ENCODE measurements around the gene MGAT5.

The MGAT5 gene

DNA sequence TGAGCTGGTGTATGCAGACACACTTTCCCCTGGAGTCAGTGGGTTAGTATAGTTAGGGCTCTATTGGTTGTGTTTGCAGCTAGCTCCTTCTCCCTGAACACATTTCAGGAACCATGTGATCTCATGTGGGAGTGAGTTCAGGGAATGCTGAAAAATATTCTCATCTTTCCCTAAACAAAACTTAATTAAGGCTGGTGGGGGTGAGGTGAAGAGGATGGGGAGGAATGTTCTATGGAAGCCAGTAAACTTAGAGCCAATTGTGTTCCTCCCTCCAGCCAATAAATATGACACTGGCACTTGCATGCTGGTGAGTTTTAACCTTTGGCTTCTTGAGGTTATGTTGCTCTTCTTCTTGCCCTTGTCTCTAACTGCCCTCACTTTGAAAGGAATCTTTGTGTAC lies 952 bp downstream of the MGAT5 start:
- no peak for DNase-seq (ENCODE audit: low spot score)

DNA sequence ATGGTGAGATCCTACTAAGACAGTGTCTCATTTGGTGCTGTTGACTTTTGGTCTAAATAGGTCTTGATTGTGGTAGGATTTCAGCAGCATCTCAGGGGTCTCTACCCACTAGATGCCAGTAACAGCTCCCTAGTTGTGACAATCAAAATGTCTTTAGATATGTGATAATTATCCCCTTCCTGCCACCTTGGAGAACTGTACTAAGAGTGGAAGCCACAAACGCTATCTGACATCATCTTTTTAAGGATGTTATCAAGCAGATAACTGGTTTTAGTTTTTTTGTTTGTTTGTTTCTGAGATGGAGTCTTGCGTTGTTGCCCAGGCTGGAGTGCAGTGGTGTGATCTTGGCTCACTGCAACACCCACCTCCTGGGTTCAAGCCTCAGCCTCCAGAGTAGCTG lies 3.1 kb downstream of the MGAT5 start:
- DNase-seq (ENCODE audit: low spot score), result no peak

DNA sequence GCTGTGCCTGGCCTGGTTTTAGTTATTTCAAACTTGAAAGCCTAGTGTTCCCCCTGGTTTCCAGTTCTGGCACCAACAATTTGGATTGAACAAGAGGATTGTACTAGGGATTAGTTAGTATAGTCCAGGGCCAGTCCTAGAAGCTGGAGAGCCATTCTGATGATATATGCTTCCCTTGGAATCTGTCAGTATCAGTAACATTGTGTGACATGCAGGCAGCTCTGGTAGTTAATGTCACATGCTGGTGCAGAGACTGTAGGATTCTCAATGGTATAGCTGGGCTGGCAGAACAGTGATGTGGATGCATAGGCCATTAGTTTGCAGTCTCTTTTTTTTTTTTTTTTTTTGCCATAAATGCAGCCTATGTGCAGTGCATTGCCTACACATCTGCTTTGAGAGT lies 3.6 kb downstream of the MGAT5 start:
- no peak for DNase-seq (ENCODE audit: low spot score)

DNA sequence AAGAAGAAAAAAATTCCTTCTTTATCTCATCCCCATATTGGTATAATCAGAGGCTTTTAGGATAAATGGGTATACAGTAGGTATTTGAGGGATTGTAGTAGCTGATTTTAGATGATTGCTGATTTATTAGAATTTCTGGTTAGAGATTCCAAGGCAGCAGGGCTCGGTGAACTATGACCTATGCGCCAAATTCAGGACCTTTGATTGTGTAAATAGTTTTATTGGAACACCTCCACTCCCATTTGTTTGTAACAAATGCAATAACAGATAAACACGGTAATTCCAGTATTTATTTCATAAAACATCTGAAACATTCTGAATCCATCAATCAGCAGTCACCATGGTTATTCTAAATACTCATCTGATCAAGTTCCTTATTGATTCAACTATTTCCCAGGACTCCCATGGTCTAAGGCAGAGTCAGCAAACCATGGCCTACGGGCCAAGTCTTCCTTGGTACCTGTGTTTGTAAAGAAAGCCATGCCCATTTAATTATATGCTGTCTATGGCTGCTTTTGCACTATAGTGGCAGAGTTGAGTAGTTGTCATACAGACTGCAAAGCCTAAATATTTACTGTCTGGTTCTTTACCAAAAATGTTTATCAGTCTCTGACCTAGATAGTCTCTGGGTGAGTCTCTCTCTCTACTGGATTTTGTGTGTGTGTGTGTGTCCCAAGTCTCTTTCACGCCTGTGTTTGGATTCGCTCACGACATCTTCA lies 4.3 kb downstream of the MGAT5 start:
- DNase-seq (ENCODE audit: low spot score), result no peak

DNA sequence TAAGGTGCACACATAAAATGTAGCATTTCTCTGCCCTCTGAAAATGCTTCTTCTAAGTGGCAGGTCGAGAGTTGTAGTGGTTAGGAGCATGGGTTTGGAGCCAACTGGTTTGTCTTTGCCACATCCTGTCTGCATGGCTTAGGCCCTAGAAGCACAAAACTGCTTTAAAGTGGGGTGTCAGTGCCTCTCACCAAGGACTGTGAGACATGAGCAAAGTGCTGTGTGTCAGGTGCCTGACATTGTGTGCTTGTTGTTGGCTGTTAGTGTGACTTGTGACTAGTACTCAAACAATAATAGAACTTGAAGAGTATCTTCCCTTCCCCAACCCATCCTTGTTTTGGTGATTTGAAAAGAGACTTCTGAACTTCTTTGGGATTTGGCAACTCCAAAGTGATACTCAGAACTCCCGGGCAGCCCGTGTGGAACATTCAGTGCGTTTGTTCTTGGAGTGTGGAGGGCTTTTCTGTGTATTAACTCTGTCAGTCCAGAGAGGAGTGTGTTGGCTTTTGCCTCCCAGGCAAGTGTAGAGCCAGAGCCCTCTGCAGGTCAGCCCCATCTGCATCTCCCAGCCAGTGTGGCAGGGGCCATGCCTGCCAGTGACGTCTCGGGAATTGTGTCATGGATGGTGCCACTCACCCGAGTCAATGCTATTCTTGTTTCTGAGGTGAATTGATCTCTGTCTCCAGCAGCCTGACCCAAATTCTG lies 5.0 kb downstream of the MGAT5 start:
- DNase-seq (ENCODE audit: low spot score), result no peak

DNA sequence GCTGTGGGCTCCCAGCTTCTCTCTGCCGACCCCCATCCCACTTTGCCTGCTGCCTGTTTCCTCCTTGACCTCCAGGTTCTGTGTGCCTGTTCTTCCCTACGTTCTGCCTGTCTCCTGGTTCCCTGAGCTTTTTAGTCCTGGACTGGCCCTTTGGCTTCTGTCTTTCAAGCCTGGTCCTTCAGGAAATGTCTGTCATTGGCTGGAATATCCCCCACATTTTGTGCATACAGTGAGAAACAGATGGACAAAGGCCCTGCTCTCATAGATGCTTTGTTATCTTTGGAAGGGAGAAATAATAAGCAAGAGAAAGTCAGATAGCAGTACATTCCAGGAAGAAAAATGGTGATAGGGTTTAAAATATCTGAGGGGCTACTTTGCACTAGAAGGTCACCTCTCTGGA lies 5.7 kb downstream of the MGAT5 start:
- no peak for DNase-seq (ENCODE audit: low spot score)

DNA sequence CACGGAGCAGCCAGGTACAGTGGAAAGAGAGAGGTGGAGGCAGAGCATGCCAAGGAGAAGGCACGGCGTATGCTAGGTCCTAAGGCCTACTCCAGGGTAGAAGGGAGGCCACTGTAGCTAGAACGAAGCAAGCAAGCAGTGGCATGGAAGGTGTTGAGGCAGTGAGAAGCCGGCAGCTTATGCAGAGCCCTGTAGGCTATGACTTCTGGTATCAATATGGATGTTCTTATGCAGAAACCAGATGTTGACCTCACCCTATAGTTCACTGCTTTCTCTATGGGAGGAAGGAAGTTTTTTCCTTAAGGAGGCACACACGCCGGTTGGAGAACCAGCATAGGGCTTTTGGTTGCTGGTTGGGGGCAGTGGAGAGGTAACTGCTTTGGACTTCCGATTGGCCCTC lies 6.1 kb downstream of the MGAT5 start:
- DNase-seq (ENCODE audit: low spot score), result no peak

DNA sequence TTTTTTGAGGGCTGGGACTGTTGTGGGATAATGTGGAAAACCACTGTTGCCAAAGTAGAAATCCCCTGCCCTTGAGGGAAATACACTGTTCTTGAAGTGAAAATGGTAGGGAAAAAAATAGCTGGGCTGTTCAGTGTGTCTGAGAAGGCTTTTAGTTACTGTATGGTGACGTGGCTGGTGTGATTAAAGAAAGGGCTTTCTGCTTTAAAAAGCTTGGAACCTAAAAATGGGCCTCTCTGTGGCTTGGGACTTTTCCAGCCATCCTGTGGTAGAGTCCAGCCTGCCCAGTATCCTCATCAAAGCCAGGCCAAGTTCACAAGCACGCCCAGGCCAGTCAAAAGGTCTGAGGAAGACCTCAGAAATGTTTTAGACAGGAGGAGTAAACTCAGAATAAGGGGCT lies 6.8 kb downstream of the MGAT5 start:
- DNase-seq (ENCODE audit: low spot score), result no peak

DNA sequence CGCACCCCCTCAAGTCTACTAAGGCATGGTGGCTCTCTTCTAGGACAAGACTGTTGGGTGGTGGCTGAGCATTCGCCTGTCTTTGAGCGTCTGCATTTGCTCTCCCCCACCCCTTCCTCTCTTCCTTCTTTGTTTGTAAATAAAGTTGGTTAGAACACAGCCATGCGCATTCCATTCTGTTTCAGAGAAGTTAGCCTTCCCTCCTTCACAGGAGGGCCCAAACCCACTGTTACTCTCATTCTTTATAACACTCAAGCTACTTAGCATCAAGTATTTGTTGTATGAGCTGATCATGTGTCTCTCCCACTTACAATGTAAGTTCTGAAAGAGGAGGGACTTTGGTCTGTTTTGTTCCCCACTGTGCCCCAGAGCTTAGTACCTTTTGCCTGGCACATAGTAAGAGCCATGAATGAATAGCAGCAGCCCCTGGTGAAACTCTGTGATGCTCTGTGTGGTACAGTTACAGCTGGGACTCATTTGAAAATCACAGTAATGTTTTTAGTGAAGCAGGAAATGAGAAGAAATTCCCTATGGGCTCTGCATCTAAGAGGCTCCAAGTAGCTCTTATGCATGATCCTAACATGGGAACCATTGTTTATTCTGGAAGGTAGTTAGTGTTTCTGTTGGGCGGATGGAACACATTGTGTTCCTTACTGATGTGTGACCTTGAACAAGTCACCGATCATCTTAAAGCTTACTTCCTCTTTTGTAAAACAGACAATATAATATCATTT lies 7.7 kb downstream of the MGAT5 start:
- no peak for DNase-seq (ENCODE audit: low spot score)

DNA sequence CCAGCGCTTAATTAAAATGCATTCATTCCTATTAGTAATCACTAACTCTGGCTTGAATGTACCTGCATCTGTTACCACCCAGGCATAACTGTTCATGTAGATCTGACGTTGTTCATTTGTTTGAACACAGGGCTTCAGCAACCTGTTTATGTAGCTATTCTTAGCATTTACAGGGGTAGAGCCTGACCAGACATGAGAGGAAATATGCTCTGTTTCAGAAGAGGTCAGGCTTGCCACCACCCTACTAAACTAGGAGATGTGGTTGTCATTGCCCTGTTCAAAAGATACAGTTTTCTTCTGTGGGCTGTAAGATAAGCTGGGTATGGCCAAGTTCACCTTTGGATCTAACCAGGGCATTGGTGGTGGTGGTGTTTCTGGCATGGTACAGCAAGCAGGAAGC lies 8.8 kb downstream of the MGAT5 start:
- DNase-seq (ENCODE audit: low spot score), result no peak

DNA sequence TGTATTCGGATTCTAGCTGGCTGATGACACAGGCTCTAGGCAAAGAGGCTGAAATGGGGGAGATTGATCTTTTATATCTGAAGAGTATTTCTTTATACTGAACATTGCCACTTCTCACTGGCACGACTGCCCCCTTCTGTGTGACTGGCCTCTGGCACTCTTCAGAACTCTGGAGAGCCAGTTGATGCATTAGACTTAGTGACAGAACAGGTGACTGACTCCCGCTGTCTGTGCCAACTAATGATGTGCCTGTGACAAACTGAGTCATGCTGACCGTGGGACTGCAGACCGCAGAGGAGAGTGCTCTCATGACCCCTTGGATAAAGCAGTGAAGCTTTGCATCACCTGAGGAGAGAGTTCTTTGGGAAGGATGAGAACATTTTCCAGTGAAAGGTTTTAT lies 14.4 kb downstream of the MGAT5 start:
- no peak for DNase-seq (ENCODE audit: low spot score)

DNA sequence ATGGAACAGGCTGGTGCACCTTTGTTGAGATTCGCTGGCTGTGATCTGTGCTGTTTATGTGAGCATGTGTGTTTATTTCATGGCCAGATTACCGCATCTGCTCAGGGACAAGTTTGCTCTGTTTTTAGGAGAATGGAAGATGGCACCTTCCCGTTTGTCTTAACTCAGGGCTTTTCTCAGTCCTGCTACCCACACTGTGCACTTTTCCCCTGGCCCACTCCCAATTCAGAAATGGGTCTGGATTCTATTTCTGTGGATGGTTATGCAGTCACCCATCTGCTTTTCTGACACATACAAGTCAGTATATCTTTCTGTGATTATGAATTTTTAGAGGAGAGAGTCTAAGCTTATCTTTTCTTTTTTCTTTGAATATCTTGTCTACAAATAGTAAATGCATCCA lies 15.4 kb downstream of the MGAT5 start:
- DNase-seq (ENCODE audit: low spot score), result no peak

DNA sequence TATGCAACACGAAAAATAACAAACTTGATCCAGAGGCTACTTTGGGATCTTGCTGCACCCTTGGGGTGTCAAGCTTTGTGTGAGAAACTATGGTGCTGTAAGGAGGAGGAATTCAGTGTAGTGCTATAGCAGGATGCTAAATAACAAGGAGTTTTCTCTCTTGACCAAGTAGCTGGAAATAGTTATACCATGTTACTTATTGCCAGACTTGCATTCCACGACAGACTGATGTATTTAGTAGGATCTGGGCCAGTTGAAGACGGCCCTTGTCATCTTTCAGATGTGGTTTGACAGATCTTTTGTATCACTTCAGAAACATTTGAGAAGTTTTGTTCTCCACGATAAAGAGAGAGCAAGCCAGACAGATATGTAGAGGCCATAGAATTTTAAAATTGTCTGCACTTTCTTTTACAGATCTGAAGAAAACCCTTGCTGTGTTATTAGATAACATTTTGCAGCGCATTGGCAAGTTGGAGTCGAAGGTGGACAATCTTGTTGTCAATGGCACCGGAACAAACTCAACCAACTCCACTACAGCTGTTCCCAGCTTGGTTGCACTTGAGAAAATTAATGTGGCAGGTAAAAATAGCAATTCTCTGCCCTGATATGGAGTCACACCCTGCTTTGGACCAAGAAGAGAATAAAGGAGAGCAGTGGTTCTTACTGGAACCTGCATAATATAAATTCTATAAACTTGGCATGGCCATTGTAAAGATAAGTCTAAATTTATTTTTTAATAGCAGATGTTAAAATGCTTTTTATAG lies 16.3 kb downstream of the MGAT5 start:
- DNase-seq (ENCODE audit: low spot score), result no peak

DNA sequence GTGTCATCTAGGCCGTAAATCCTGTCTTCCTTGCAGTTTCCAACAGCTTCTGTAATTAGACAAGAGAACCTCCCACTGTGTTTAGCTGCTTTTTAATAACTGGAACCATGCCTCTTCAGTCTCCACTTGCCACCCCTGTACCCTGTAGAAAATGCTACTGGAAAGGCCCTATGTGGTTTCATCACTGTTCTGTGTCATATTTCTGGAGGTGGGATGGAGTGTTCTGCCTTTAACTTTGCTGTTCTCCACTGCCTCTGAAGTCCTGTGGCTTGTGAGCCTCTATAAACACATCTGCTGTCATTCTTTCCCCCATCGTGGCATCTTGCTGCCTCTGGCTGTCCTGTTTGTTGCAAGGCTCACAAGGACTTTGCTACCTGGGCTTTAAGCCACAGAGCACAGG lies 17.9 kb downstream of the MGAT5 start:
- DNase-seq (ENCODE audit: low spot score), result no peak

DNA sequence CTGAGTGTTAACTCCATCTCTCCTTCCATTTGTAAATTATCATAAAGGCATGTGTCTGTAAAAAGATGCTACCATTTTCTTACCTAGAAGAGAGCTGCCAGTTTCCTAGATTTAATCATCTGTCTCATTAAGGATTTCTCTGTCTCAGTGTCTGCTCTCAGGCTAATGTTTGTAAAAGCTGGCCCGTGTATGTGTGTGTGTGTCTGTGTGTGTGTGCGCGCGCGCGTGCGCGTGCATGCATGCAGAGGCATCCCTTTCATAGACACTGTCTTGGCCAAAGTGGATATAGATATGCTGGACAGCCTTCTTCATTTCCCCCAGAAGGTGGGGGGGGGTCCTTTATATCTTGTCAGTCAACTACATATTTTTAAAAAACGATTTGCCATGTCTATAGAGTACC lies 18.9 kb downstream of the MGAT5 start:
- DNase-seq (ENCODE audit: low spot score), result no peak

DNA sequence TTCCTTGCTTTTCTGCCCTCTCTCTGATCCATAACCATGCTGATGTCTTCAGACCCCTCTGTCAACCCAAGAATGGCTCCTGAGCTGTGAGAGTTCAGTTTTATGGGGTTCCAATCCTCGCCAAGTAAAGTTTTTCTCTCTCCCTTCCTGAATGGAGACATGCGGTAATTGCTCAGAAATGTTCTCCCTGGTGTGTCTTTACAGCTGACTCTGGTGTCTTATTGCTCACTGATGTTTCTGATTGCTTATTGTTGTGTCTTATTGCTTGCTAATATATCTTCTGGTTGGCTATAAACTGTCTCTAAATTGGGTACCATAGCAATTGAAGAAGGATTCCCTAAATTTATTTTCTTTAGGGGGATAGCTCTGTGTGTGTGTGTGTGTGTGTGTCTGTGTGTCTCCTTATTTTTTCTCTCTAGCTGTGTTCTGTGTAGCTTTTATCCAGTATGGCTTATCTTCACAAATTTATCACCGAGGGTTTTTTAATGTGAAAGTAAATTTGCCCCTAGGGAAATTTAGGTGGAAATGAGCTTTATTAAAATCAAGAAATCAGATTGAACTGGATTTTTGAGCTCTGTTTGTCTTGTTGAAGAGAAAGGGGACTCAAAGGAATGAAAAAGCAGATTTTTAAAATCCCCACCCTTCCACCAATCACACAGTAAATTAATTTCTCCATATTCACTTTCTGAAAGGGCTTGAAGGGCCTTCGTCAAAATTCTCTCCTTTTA lies 19.5 kb downstream of the MGAT5 start:
- DNase-seq (ENCODE audit: low spot score), result no peak

DNA sequence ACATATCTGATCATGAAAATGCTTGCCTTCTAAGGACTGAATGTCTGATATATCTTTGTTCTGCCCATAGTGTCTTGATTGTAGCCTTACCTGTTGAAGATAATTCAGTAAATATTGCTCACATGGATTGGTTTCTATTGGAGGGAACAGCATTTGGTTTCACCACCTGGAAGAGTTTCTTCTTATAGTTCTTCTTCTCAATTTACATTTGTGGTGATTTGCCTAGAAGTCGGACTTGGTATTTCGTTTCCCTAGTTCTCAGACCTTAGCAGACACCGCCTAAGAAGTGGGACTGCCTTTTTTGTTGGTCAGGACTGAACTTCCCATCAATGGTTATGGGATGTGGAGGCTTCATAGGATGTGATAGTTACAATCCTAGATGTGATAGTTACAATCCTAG lies 20.2 kb downstream of the MGAT5 start:
- DNase-seq (ENCODE audit: low spot score), result no peak

DNA sequence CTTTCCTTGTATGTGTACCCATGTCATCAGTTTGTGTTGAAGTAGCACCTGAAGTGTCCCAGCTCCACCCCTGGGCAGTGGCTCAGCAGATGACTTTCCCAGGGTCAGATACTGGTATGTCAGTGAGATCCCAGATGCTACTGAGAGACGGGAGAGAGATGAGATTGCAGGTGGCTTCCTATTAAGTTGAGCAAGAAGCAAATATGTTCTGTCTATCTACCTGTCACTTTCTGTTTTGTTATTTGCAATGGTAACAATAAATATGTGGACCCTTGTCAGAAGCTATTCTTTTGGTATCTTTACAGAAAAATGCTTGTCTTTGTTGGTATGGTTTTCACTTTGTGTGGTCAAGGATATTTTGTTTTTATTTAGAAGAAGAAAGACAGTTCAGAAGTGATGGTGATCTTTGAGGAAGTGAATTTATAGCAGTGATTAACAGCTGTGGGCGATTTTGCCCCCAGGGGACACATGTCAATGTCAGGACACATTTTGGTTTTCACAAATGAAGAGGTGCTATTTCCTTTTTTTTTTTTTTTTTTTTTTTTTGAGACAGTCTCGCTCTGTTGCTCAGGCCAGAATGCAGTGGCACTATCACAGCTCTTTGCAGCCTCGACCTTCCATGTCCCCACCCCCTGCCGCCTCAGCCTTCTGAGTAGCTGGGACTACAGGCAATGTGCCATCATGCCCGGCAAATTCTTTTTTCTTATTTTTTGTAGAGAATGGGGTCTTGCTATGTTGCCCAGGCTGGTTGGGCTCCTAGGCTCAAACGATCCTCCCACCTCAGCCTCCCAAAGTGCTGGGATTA lies 21.4 kb downstream of the MGAT5 start:
- no peak for DNase-seq (ENCODE audit: low spot score)

DNA sequence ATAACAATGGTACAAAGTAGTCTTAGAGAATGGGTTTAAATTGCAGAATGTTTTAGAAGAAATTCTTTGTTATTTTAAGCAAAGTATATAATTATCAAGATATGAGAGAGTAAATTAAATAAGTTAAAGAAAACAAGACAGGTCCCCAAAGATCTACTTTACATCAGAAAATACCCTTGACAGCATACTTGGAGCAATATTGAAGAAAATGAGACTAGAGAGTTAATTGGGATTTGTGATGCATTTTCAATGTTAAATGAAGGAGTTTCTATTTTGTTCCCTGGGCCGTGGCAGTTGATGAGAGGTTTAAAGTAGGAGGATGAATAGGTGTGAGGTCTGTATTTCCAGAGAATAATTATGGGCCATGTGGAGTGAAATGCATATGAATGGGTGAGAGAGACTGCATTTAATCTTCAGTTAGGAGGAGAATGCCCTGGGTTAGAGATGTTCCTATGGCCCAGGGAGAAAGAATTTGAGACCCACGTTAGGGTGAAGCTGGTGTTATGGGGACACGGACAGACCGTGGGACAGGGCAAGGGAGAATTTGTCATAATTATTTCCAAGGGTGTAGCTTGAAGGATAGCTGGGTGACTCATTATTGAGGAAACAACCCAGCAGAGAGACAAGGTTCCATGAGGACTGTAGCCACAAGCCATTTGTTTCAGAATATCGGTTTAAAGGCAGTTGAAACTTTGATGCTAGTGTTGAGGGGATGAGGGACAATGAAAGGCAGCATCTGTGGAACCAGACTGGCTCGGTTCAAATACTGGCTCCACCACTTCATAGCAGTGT lies 22.7 kb downstream of the MGAT5 start:
- DNase-seq (ENCODE audit: low spot score), result no peak

DNA sequence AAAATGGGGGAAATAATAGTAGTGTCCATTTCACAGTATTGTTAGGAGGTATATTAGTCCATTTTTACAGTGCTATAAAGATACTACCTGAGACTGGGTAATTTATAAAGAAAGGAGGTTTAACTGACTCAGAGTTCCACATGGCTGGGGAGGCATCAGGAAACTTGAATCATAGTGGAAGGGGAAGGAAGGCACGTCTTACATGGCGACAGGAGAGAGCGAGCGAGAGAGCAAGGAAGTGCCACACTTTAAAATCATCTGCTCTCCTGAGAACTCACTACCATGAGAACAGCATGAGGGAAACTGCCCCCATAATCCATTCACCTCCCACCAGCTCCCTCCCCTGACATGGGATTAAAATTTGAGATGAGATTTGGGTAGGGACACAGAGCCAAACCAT lies 23.4 kb downstream of the MGAT5 start:
- no peak for DNase-seq (ENCODE audit: low spot score)

Measured in hematopoietic multipotent progenitor cell treated with erythropoietin and hydrocortisone succinate and interleukin-3 and kit ligand, for 15 days (in vitro differentiated cells).